22Rv1 (cell line): ENCODE results near the gene RHEBL1.
A peak's percentile ranks its signal among the peaks of the same experiment; 100 is the strongest.

ENCODE experiments used
- H3K27ac ChIP-seq: fragments of 450-650 bp; 2 replicates; pipeline ENCODE4 v1.5.1; 2017
- CTCF ChIP-seq: fragments of 450-650 bp; IDR thresholded peaks from 2 replicates; pipeline ENCODE4 v1.5.1; 2017; ENCODE audit warnings: mild to moderate bottlenecking
- ZFX ChIP-seq: fragments of 450-650 bp; IDR thresholded peaks from 2 replicates; pipeline ENCODE4 v1.6.1; 2017; ENCODE audit warnings: antibody characterized with exemption, borderline replicate concordance

Gene RHEBL1

GRCh38 chr12:49088932-49089330, 19.2 kb upstream of the RHEBL1 start:
- no peak overlapping the region for H3K27ac ChIP-seq
- TF ChIP-seq CTCF (no peak), ZFX (no peak)

- TF ChIP-seq ZFX (no peak), CTCF (peak; percentile 99)
- H3K27ac ChIP-seq, result no peak overlapping the region
Observed at GRCh38 chr12:49088150-49088931, 18.6 kb upstream of the RHEBL1 start.

GRCh38 chr12:49086116-49086515, 16.3 kb upstream of the RHEBL1 start:
- no peak for TF ChIP-seq CTCF
- H3K27ac ChIP-seq, result no peak overlapping the region

GRCh38 chr12:49084438-49084837, 14.7 kb upstream of the RHEBL1 start:
- TF ChIP-seq CTCF (no peak), ZFX (no peak)
- no peak overlapping the region for H3K27ac ChIP-seq

- no peak overlapping the region for H3K27ac ChIP-seq
- TF ChIP-seq ZFX, result no peak
- no peak for TF ChIP-seq CTCF
Observed at GRCh38 chr12:49079793-49080192, 10.0 kb upstream of the RHEBL1 start.

GRCh38 chr12:49070971-49071370, 1.2 kb upstream of the RHEBL1 start:
- H3K27ac ChIP-seq, result no peak overlapping the region
- TF ChIP-seq ZFX, result no peak

- peak overlapping the region; percentile 61 for H3K27ac ChIP-seq
- TF ChIP-seq CTCF (no peak), ZFX (no peak)
Observed at GRCh38 chr12:49068879-49069506, 786 bp downstream of the RHEBL1 start.
